NT2/D1 (cell line): ENCODE data around the gene TMPRSS4.

Source experiments
- DNase-seq: peaks from one replicate; pipeline ENCODE4 v3.0.0-alpha.2; 2011; ENCODE audit warnings: low read depth, low spot score
- H3K27me3 ChIP-seq: 2 replicates; pipeline ENCODE4 v1.6.0; 2011; ENCODE audit warnings: mild to moderate bottlenecking; ENCODE audit not compliant: insufficient read length, insufficient read depth
- H3K36me3 ChIP-seq: 2 replicates; pipeline ENCODE4 v1.6.1; 2011; ENCODE audit warnings: mild to moderate bottlenecking, low read length, mixed read lengths; ENCODE audit not compliant: insufficient read depth, insufficient read length
- H3K4me1 ChIP-seq: 2 replicates; pipeline ENCODE4 v1.5.1; 2011; ENCODE audit not compliant: insufficient read depth, insufficient read length
- H3K4me3 ChIP-seq: 2 replicates; pipeline ENCODE4 v1.5.1; 2011; ENCODE audit warnings: low read depth; ENCODE audit not compliant: insufficient read length
- H3K9ac ChIP-seq: 2 replicates; pipeline ENCODE4 v1.6.0; 2011; ENCODE audit warnings: low read depth; ENCODE audit not compliant: insufficient read length
- H3K9me3 ChIP-seq: 2 replicates; pipeline ENCODE4 v1.5.1; 2011; ENCODE audit warnings: mild to moderate bottlenecking, low read length; ENCODE audit not compliant: insufficient read depth
- SUZ12 ChIP-seq: IDR thresholded peaks from 2 replicates; pipeline ENCODE4 v1.6.1; 2011; ENCODE audit not compliant: insufficient read length, insufficient read depth; ENCODE audit errors: extremely low read depth
- YY1 ChIP-seq: IDR thresholded peaks from 2 replicates; pipeline ENCODE4 v1.6.1; 2011; ENCODE audit not compliant: insufficient read length, insufficient read depth
- ZNF274 ChIP-seq: IDR thresholded peaks from 2 replicates; pipeline ENCODE4 v1.6.1; 2011; ENCODE audit warnings: mild to moderate bottlenecking, low read depth, low read length

The TMPRSS4 gene

DNA sequence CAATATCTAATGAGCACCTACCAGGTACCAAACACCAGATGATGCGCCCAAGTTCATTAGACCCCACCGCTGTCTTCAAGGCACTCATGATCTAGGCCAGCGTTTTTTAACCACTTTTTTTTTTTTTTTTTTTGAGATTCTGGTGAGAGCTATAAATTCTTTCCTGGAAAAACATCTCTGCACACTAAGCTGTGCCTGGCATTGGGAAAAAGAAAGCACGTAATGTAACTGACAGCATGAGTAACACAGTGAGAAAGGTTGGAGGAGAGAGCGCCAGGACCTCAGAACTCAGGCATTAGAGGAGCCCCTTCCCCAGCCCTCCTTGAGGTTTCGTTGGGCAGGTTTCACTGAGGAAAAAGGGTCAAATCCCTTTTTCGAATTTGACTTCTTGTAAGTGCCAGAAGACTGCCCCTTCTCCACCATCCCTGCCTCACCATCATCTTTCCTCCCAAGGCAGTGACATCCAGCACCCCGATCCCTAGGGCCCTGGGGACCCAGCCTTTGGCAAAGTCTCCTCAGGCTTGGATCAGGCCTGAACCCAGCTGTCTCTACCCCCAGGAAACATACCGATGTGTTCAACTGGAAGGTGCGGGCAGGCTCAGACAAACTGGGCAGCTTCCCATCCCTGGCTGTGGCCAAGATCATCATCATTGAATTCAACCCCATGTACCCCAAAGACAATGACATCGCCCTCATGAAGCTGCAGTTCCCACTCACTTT is 36.0 kb downstream of the TMPRSS4 start:
- Histone ChIP-seq H3K36me3 (no peaks in the 10 kb centered on the region), H3K27me3 (no peaks in the 10 kb centered on the region), H3K9ac (no peak overlapping the region), H3K4me1 (peaks cover 3% of the 10 kb centered on the region), H3K4me3 (no peak overlapping the region), H3K9me3 (no peaks in the 10 kb centered on the region)
- no peak for TF ChIP-seq SUZ12
- TF ChIP-seq YY1, result no peak
- no peak for TF ChIP-seq ZNF274
- DNase-seq, result no peak

DNA sequence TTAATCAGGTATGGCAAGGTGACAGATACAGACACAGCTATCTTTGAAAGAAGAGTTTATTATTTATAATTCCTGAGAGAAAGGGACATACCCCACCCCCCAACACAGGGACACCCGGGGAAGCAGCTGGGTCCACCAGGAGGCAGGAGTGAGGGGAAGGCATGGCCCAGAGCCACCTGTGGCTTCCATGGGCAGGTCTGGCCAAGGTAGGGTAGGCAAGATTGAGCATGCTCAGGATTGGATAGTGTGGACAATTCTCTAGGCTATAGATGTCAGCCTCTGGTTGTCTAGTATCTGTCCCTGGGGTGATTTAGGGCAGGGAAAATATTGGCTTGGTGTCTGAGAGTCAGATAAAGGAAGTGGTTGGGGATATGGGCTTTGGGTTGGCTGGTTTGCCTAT is 37.4 kb downstream of the TMPRSS4 start:
- Histone ChIP-seq H3K4me1 (peaks cover 3% of the 10 kb centered on the region), H3K27me3 (no peaks in the 10 kb centered on the region), H3K36me3 (no peaks in the 10 kb centered on the region), H3K9me3 (no peaks in the 10 kb centered on the region), H3K9ac (no peak overlapping the region), H3K4me3 (no peak overlapping the region)
- no peak for DNase-seq
- TF ChIP-seq SUZ12 (no peak), ZNF274 (no peak), YY1 (no peak)

DNA sequence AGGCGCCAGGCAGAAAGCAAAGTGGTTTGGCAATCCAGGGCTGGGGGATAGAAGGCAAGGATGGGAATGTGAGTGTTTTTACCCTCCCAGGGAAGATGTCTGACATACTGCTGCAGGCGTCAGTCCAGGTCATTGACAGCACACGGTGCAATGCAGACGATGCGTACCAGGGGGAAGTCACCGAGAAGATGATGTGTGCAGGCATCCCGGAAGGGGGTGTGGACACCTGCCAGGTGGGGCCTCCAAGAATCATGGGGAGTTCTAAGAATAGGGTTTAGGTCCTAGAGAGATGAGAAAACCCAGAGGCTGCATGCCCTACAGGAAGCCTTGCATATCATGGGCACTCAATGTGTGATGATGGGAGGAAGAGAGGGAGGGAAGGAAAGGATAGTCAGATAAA is 38.2 kb downstream of the TMPRSS4 start:
- H3K4me3 ChIP-seq, result no peak overlapping the region
- peaks cover 3% of the 10 kb centered on the region for H3K4me1 ChIP-seq
- DNase-seq, result no peak
- no peak overlapping the region for H3K9ac ChIP-seq
- no peaks in the 10 kb centered on the region for H3K36me3 ChIP-seq
- no peaks in the 10 kb centered on the region for H3K9me3 ChIP-seq
- H3K27me3 ChIP-seq, result no peaks in the 10 kb centered on the region
- TF ChIP-seq ZNF274 (no peak), YY1 (no peak), SUZ12 (no peak)

DNA sequence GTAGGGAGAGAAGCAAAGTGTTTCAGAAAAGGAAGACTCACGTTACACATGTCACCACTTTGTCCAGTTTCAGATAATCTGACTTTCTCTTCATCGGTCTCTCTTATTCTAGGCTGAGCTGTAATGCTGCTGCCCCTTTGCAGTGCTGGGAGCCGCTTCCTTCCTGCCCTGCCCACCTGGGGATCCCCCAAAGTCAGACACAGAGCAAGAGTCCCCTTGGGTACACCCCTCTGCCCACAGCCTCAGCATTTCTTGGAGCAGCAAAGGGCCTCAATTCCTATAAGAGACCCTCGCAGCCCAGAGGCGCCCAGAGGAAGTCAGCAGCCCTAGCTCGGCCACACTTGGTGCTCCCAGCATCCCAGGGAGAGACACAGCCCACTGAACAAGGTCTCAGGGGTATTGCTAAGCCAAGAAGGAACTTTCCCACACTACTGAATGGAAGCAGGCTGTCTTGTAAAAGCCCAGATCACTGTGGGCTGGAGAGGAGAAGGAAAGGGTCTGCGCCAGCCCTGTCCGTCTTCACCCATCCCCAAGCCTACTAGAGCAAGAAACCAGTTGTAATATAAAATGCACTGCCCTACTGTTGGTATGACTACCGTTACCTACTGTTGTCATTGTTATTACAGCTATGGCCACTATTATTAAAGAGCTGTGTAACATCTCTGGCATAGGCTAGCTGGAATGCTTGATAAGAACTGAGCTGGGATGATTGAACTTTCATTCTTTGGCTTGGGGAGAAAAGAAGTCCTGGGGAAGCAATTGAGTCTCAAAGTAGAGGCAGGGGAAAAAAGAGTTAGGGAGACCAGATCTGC is 41.1 kb downstream of the TMPRSS4 start:
- Histone ChIP-seq H3K4me3 (no peak overlapping the region), H3K9ac (no peak overlapping the region), H3K9me3 (0 out of 2 replicates have a peak, but pooled peaks cover 4% of the 10 kb centered on the region), H3K27me3 (no peaks in the 10 kb centered on the region), H3K36me3 (no peaks in the 10 kb centered on the region), H3K4me1 (peaks cover 3% of the 10 kb centered on the region)
- no peak for TF ChIP-seq ZNF274
- TF ChIP-seq SUZ12, result no peak
- TF ChIP-seq YY1, result no peak
- DNase-seq, result no peak

DNA sequence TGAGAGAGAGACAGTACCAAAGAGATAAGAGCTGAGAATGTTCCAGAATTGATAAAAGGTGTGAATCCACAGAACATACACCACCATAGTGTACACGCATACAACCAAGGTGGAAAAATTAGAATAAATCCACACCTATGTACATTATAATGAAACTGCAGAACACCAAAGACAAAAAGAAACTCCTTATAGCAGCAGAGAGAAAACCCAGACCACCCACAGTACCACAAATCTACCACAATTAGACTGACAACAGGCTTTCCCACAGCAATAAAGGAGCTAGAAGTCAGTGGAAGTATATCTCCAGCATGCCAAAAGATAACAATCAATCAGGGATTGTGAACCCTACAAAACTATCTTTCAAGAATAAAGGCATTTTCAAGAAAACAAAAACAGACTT is 43.9 kb downstream of the TMPRSS4 start:
- H3K9me3 ChIP-seq, result 0 out of 2 replicates have a peak, but pooled peaks cover 4% of the 10 kb centered on the region
- TF ChIP-seq ZNF274 (no peak), YY1 (no peak), SUZ12 (no peak)
- no peak overlapping the region for H3K9ac ChIP-seq
- no peak for DNase-seq
- H3K4me1 ChIP-seq, result peaks cover 3% of the 10 kb centered on the region
- H3K36me3 ChIP-seq, result no peaks in the 10 kb centered on the region
- H3K4me3 ChIP-seq, result no peak overlapping the region
- no peaks in the 10 kb centered on the region for H3K27me3 ChIP-seq

DNA sequence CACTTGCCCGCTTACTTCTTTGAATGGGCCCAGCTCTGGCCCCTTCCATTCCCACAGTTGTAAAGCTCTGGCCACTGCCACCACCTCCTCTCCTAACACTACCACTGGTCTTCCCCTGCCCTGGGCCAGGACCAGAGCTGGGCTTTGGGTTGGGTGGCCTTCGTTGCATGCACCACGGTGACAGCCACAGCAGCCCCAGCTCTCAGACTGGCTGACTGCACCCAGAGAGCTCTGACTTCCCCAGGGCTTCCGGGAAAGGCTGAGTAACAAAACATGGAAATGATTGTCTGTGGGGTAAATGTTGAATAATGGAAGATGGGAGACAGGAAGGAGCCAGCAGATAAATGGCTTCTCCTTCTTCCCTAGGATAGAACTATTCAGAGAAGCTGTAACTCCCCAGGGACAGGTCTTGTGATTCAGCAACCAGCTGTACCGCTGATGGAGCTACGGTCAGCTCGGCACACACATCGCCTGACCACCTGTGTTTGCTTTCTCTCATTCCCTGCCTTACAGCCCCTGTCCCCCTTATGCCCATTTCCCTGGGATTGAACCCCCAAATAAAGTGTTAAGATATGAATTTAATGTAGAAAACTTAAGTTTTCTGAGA is 48.2 kb downstream of the TMPRSS4 start:
- Histone ChIP-seq H3K36me3 (no peaks in the 10 kb centered on the region), H3K27me3 (no peaks in the 10 kb centered on the region), H3K4me1 (peaks cover 2% of the 10 kb centered on the region), H3K4me3 (no peak overlapping the region), H3K9ac (no peak overlapping the region), H3K9me3 (0 out of 2 replicates have a peak, but pooled peaks cover 4% of the 10 kb centered on the region)
- TF ChIP-seq ZNF274, result no peak
- no peak for TF ChIP-seq SUZ12
- TF ChIP-seq YY1, result no peak
- no peak for DNase-seq

DNA sequence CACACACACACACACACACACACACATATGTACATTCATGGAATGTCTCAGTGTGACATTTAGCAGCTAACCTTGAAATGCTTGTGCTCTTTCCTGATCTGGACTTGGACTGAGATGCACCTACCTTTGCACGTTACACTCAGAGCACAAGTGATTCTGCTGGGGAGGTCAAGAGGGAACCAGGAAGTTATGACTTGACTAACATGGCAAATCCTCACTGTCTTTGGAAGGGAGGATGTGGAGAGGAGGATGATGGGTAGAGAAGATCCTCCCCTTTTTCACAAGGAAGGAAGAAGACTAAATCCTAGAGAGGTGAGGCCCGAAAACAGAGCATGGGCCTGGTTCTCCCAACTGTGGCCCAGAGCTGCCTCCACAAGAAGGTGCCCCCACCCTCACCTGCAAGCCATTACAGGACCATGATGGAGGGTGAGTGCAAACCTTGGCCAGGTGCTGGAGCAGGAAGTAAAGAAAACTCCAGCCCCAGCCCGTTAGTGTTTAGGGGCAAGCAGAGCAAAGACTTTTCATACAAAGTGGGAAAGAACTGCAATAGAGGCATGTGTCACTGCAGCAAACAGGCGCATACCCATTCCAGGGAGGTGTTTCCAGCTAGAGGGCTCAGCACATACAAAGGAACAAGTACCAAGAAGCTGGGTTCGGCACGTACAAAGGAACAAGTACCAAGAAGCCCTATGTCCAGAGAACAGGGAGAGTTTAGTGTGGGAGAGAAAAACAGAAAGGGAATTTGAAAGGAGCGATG is 49.4 kb downstream of the TMPRSS4 start:
- Histone ChIP-seq H3K27me3 (no peaks in the 10 kb centered on the region), H3K9ac (no peak overlapping the region), H3K4me3 (no peak overlapping the region), H3K9me3 (no peaks in the 10 kb centered on the region), H3K36me3 (no peaks in the 10 kb centered on the region), H3K4me1 (peaks cover 2% of the 10 kb centered on the region)
- no peak for DNase-seq
- TF ChIP-seq SUZ12, result no peak
